Erythroblast (primary cell): Measurements from ENCODE around the gene KIF20B.

ENCODE experiments used
- DNase-seq, 2 experiments: peaks; one replicate each; lab custom pipeline; 2025; lab: John Stamatoyannopoulos, UW
- GATA1 ChIP-seq: IDR thresholded peaks from 2 replicates; pipeline ENCODE4 v1.6.1; 2011; ENCODE audit warnings: low read depth, mild to moderate bottlenecking, control low read depth, low read length, moderate library complexity
- POLR2A ChIP-seq: IDR thresholded peaks from 2 replicates; pipeline ENCODE4 v1.6.1; 2011; ENCODE audit warnings: mild to moderate bottlenecking, low read length

The KIF20B gene

GRCh38 chr10:89771684-89772083 lies 70.3 kb downstream of the KIF20B start:
- no peak for TF ChIP-seq GATA1
- no peak for TF ChIP-seq POLR2A
- no peak for DNase-seq

- TF ChIP-seq POLR2A: no peak
- TF ChIP-seq GATA1: no peak
Observed at GRCh38 chr10:89773081-89773480, 71.7 kb downstream of the KIF20B start.

GRCh38 chr10:89776665-89777064 lies 75.3 kb downstream of the KIF20B start:
- TF ChIP-seq GATA1 (no peak), POLR2A (no peak)
- no peak for DNase-seq

More at GRCh38 chr10:89773081-89773480, 71.7 kb downstream of the KIF20B start:
- no peak for DNase-seq

- TF ChIP-seq GATA1 (no peak), POLR2A (no peak)
- no peak for DNase-seq
Observed at GRCh38 chr10:89782470-89782869, 81.1 kb downstream of the KIF20B start.

- no peak for DNase-seq
- TF ChIP-seq GATA1: no peak
- TF ChIP-seq POLR2A: no peak
Observed at GRCh38 chr10:89783406-89783805, 82.0 kb downstream of the KIF20B start.

- TF ChIP-seq GATA1: no peak
- TF ChIP-seq POLR2A: no peak
Observed at GRCh38 chr10:89785095-89785494, 83.7 kb downstream of the KIF20B start.

GRCh38 chr10:89789188-89789877 lies 87.9 kb downstream of the KIF20B start:
- DNase-seq: peak; percentile 6 to 17
- TF ChIP-seq GATA1 (no peak), POLR2A (no peak)

More at GRCh38 chr10:89785095-89785494, 83.7 kb downstream of the KIF20B start:
- peak; percentile 22 to 39 for DNase-seq

- no peak for DNase-seq
Observed at GRCh38 chr10:89792187-89792586, 90.8 kb downstream of the KIF20B start.

GRCh38 chr10:89793649-89794254 lies 92.4 kb downstream of the KIF20B start:
- DNase-seq: peak; percentile 62 to 75
- TF ChIP-seq GATA1 (no peak), POLR2A (no peak)

More at GRCh38 chr10:89792187-89792586, 90.8 kb downstream of the KIF20B start:
- no peak for TF ChIP-seq POLR2A
- no peak for TF ChIP-seq GATA1

GRCh38 chr10:89795840-89796239 lies 94.5 kb downstream of the KIF20B start:
- TF ChIP-seq GATA1 (no peak), POLR2A (no peak)
- DNase-seq: no peak

- no peak for DNase-seq
- TF ChIP-seq GATA1: no peak
- TF ChIP-seq POLR2A: no peak
Observed at GRCh38 chr10:89798092-89798491, 96.7 kb downstream of the KIF20B start.

- no peak for TF ChIP-seq GATA1
- TF ChIP-seq POLR2A: no peak
- DNase-seq: no peak
Observed at GRCh38 chr10:89799573-89799972, 98.2 kb downstream of the KIF20B start.

GRCh38 chr10:89805599-89806013 lies 104.2 kb downstream of the KIF20B start:
- TF ChIP-seq GATA1 (no peak), POLR2A (no peak)
- DNase-seq: no peak

- TF ChIP-seq GATA1 (no peak), POLR2A (no peak)
- no peak for DNase-seq
Observed at GRCh38 chr10:89808842-89809241, 107.5 kb downstream of the KIF20B start.

GRCh38 chr10:89809766-89810165 lies 108.4 kb downstream of the KIF20B start:
- TF ChIP-seq POLR2A (no peak), GATA1 (no peak)
- DNase-seq: no peak

GRCh38 chr10:89810908-89811525 lies 109.6 kb downstream of the KIF20B start:
- DNase-seq: no peak
- TF ChIP-seq GATA1 (no peak), POLR2A (no peak)
